Caco-2 (cell line): ENCODE results near the gene TOPBP1. TPM values are rescaled to one million over a fixed set of nuclear protein-coding genes. Genes with fewer than 3 reads are reported as not detected.

Source experiments
- BruUV-seq: library from RNA; stranded (reverse); fragments of 400-500 nt; replicated peaks from 2 replicates; lab custom pipeline; 2021; lab: Mats Ljungman, UMichigan
- CTCF ChIA-PET: fragments of 300-600 bp; sonication (Branson Sonifier 250); formaldehyde crosslinking; loops from one replicate; lab custom pipeline; 2022; ENCODE audit warnings: antibody characterized with exemption; lab: Charles Lee
- POLR2A ChIA-PET: fragments of 300-600 bp; sonication (Branson Sonifier 250); formaldehyde crosslinking; loops from one replicate; lab custom pipeline; 2022; ENCODE audit warnings: antibody characterized with exemption; lab: Charles Lee
- DNase-seq, 2 experiments: peaks; one replicate each; pipeline versions ENCODE4 v3.0.0 to v3.0.0-alpha.2; 2020 to 2022
- H3K27me3 ChIP-seq: replicated peaks from 2 replicates; pipeline ENCODE4 v1.6.0; 2011; ENCODE audit warnings: low read length; ENCODE audit not compliant: control insufficient read depth, insufficient read depth
- H3K36me3 ChIP-seq: 2 replicates; pipeline ENCODE4 v1.5.1; 2011; ENCODE audit warnings: low read length; ENCODE audit not compliant: control insufficient read depth, insufficient read depth
- H3K4me1 ChIP-seq: fragments of 250-450 bp; sonication (Bioruptor Pico); 2 replicates; pipeline ENCODE4 v1.5.1; 2020; ENCODE audit warnings: mild to moderate bottlenecking
- H3K4me3 ChIP-seq: 2 replicates; pipeline ENCODE4 v1.5.1; 2011; ENCODE audit warnings: low read depth, mild to moderate bottlenecking, control low read depth, low read length
- H3K9me3 ChIP-seq: fragments of 250-450 bp; sonication (Bioruptor Pico); 2 replicates; pipeline ENCODE4 v1.5.1; 2020; ENCODE audit warnings: mild to moderate bottlenecking, moderate library complexity
- H3K27ac Mint-ChIP-seq: one replicate; pipeline ENCODE4 v1.8.0; 2022; ENCODE audit warnings: mixed read lengths; ENCODE audit not compliant: unreplicated experiment
- H3K27me3 Mint-ChIP-seq: one replicate; pipeline ENCODE4 v1.8.0; 2022; ENCODE audit warnings: mixed read lengths; ENCODE audit not compliant: insufficient read depth, unreplicated experiment
- H3K36me3 Mint-ChIP-seq: one replicate; pipeline ENCODE4 v1.8.0; 2022; ENCODE audit warnings: mild to moderate bottlenecking, mixed read lengths; ENCODE audit not compliant: insufficient read depth, unreplicated experiment
- H3K4me1 Mint-ChIP-seq: one replicate; pipeline ENCODE4 v1.8.0; 2022; ENCODE audit warnings: low read depth, mixed read lengths; ENCODE audit not compliant: unreplicated experiment
- H3K4me3 Mint-ChIP-seq: one replicate; pipeline ENCODE4 v1.8.0; 2022; ENCODE audit warnings: mild to moderate bottlenecking, moderate library complexity, mixed read lengths; ENCODE audit not compliant: unreplicated experiment
- H3K9me3 Mint-ChIP-seq: one replicate; pipeline ENCODE4 v1.8.0; 2022; ENCODE audit warnings: mixed read lengths; ENCODE audit not compliant: unreplicated experiment
- intact Hi-C: fragments of 100-400 bp; cut with micrococcal nuclease; formaldehyde crosslinking; loops from one replicate; pipeline ENCODE4 v1.10.0; 2022; ENCODE audit not compliant: unreplicated experiment
- total RNA-seq: library from RNA; stranded (reverse); gene quantifications from 2 replicates; pipeline ENCODE4 v1.2.3, GENCODE V29; 2022
- TF ChIP-seq, protein P1 (sequence below), 2 experiments: fragments of 200-600 bp in 1 of 2; IDR thresholded peaks; 1 replicate in 1 of 2; 2 replicates in 1 of 2; pipeline versions ENCODE4 v1.5.1 to v1.8.0; 2011 to 2022; ENCODE audit warnings: antibody characterized with exemption in 1 of 2, control low read depth in 1 of 2, inconsistent platforms in 1 of 2, low read depth in 1 of 2, low read length in 1 of 2, mild to moderate bottlenecking in 1 of 2, moderate library complexity in 1 of 2; ENCODE audit not compliant: insufficient read depth in 1 of 2, severe bottlenecking in 1 of 2, unreplicated experiment in 1 of 2

TOPBP1 gene
- total RNA-seq, 1 experiment from 2014 or later = 57.1 TPM

DNA sequence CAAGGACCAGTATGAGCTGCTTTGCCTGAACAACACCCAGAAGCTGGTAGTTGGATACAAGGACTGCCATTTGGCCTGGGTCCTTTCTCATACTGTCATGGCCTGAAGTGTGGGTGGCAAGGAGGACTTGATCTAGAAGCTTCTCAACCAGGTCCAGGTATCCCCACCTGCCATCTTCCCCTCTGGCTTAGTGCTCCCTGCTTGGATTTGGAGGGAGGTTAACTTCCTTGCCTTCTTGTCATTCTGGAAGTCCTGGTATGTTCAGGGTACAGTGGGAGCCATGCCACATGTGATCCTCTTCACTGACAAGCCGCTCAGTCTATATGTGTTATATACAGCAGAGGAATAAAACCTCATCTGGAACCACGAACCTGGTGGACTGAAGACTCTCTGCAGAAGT is 37.7 kb upstream of the TOPBP1 start:
- ChIA-PET POLR2A (no interaction called here), CTCF (no interaction called here)
- Mint-ChIP-seq H3K4me1 (no peaks in the 10 kb centered on the region), H3K4me3 (no peak overlapping the region), H3K9me3 (no peaks in the 10 kb centered on the region), H3K27me3 (peaks cover 2% of the 10 kb centered on the region), H3K36me3 (no peaks in the 10 kb centered on the region), H3K27ac (no peak overlapping the region)
- Histone ChIP-seq H3K36me3 (no peaks in the 10 kb centered on the region), H3K27me3 (no peaks in the 10 kb centered on the region), H3K9me3 (no peaks in the 10 kb centered on the region; the same call in 1 of the 2 replicates), H3K4me1 (no peaks in the 10 kb centered on the region), H3K4me3 (no peak overlapping the region)
- no peak for DNase-seq
- BruUV-seq = no TSS peak
- TF ChIP-seq, protein P1, sequence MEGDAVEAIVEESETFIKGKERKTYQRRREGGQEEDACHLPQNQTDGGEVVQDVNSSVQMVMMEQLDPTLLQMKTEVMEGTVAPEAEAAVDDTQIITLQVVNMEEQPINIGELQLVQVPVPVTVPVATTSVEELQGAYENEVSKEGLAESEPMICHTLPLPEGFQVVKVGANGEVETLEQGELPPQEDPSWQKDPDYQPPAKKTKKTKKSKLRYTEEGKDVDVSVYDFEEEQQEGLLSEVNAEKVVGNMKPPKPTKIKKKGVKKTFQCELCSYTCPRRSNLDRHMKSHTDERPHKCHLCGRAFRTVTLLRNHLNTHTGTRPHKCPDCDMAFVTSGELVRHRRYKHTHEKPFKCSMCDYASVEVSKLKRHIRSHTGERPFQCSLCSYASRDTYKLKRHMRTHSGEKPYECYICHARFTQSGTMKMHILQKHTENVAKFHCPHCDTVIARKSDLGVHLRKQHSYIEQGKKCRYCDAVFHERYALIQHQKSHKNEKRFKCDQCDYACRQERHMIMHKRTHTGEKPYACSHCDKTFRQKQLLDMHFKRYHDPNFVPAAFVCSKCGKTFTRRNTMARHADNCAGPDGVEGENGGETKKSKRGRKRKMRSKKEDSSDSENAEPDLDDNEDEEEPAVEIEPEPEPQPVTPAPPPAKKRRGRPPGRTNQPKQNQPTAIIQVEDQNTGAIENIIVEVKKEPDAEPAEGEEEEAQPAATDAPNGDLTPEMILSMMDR (IDR thresholded peaks at IDR 0.05; ENCODE audit: insufficient read depth in 1 of 2, low read depth in 1 of 2, low read length in 1 of 2, severe bottlenecking in 1 of 2, unreplicated experiment in 1 of 2) = no peak
- intact Hi-C loops = no loop called here

DNA sequence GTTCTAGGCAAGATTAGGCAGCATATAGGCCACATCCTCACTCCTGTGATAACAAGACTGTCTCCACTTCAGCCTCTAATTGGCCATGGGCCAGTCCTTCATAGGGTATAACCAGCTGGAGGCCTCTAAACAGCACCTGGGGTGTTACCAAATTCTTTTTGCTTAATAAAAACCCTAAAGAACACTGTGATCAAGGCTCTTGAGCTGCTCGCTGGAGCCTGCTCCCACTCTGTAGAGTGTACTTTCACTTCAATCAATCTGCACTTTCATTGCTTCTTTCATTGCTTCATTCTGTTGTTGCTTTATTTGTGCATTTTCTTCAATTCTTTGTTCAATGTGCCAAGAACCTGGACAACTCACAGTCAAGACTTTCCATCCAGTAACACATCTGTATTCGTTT is 36.2 kb upstream of the TOPBP1 start:
- no peak overlapping the region for H3K4me3 ChIP-seq
- Mint-ChIP-seq H3K27me3 (no peaks in the 10 kb centered on the region), H3K4me3 (no peak overlapping the region), H3K9me3 (no peaks in the 10 kb centered on the region), H3K4me1 (no peaks in the 10 kb centered on the region), H3K36me3 (no peaks in the 10 kb centered on the region), H3K27ac (no peak overlapping the region)
- H3K9me3 ChIP-seq = no peaks in the 10 kb centered on the region; the same call in 1 of the 2 replicates
- no peak for DNase-seq
- no peaks in the 10 kb centered on the region for H3K4me1 ChIP-seq
- no peaks in the 10 kb centered on the region for H3K36me3 ChIP-seq
- BruUV-seq = no TSS peak
- intact Hi-C loops = no loop called here
- no peaks in the 10 kb centered on the region for H3K27me3 ChIP-seq
- TF ChIP-seq, protein P1 (IDR thresholded peaks at IDR 0.05; ENCODE audit: insufficient read depth in 1 of 2, low read depth in 1 of 2, low read length in 1 of 2, severe bottlenecking in 1 of 2, unreplicated experiment in 1 of 2) = no peak
- ChIA-PET CTCF (no interaction called here), POLR2A (no interaction called here)

DNA sequence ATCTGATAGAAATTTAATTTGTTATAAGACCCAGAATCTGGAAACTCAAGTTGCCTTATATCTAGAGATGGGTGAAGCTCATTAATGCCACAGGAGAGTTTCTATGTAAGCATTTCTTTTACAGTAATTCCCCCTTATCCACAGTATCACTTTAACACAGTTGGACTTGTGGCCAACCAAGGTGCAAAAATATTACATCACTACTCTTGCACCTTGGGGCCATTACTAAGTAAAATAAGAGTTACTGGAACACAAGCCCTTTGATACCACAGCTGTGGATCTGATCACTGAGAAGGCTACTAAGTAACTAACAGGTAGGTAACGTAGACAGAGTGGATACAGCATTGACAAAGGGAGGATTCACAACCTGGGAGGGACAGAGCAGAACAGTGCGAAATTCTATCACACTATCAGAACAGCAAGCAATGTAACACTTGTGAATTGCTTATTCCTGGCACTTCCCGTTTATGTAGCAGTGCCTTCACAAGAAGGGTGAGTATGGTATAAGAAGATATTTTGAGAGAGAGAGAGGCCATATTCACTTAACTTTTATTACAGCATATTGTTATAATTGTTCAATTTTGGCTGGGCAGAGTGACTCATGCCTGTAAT is 33.9 kb upstream of the TOPBP1 start:
- no peak for DNase-seq
- ChIA-PET CTCF (no interaction called here), POLR2A (no interaction called here)
- H3K9me3 ChIP-seq = no peaks in the 10 kb centered on the region
- no peaks in the 10 kb centered on the region for H3K27me3 Mint-ChIP-seq
- H3K4me1 ChIP-seq = no peaks in the 10 kb centered on the region
- no peaks in the 10 kb centered on the region for H3K4me1 Mint-ChIP-seq
- H3K36me3 Mint-ChIP-seq = no peaks in the 10 kb centered on the region
- H3K4me3 Mint-ChIP-seq = no peak overlapping the region
- H3K9me3 Mint-ChIP-seq = no peaks in the 10 kb centered on the region
- intact Hi-C loops = no loop called here
- no TSS peak for BruUV-seq
- H3K27me3 ChIP-seq = no peaks in the 10 kb centered on the region
- H3K36me3 ChIP-seq = no peaks in the 10 kb centered on the region
- H3K4me3 ChIP-seq = no peak overlapping the region
- no peak overlapping the region for H3K27ac Mint-ChIP-seq
- TF ChIP-seq, protein P1 (IDR thresholded peaks at IDR 0.05; ENCODE audit: insufficient read depth in 1 of 2, low read depth in 1 of 2, low read length in 1 of 2, severe bottlenecking in 1 of 2, unreplicated experiment in 1 of 2) = no peak
